Panc1 (cell line): ENCODE results near the gene DPEP1. TPM values are rescaled to one million over a fixed set of nuclear protein-coding genes. Genes with fewer than 3 reads are reported as not detected.

ENCODE experiments used
- ATAC-seq: fragments of 200-7000 bp; cut with Tn5 transposase; 2 replicates; pipeline ENCODE4 v1.9.1; 2020; ENCODE audit warnings: mild to moderate bottlenecking, moderate library complexity
- BruUV-seq: library from RNA; stranded (reverse); fragments of 400-500 nt; replicated peaks from 2 replicates; lab custom pipeline; 2021; lab: Mats Ljungman, UMichigan
- CTCF ChIA-PET: fragments of 300-600 bp; sonication (Branson Sonifier 250); formaldehyde crosslinking; loops from one replicate; lab custom pipeline; 2022; ENCODE audit warnings: antibody characterized with exemption; lab: Charles Lee
- POLR2A ChIA-PET: fragments of 300-600 bp; sonication (Branson Sonifier 250); formaldehyde crosslinking; loops from one replicate; lab custom pipeline; 2022; ENCODE audit warnings: antibody characterized with exemption; lab: Charles Lee
- DNase-seq: peaks from one replicate; pipeline ENCODE4 v3.0.0-alpha.2; 2010; ENCODE audit warnings: low read depth, low spot score
- H3K27ac ChIP-seq: 2 replicates; pipeline ENCODE4 v1.5.1; 2011; ENCODE audit warnings: mild to moderate bottlenecking, low read length, inconsistent platforms
- H3K27me3 ChIP-seq: fragments of 200-500 bp; sonication (Bioruptor generic); 2 replicates; pipeline ENCODE4 v1.6.0; 2014; ENCODE audit warnings: low read length, inconsistent platforms; ENCODE audit not compliant: control insufficient read depth, insufficient read depth
- H3K36me3 ChIP-seq: fragments of 200-500 bp; sonication (Bioruptor generic); 2 replicates; pipeline ENCODE4 v1.5.1; 2014; ENCODE audit warnings: inconsistent platforms, mild to moderate bottlenecking, low read length, moderate library complexity; ENCODE audit not compliant: control insufficient read depth, insufficient read depth
- H3K4me1 ChIP-seq: 2 replicates; pipeline ENCODE4 v1.5.1; 2011; ENCODE audit warnings: inconsistent platforms, mild to moderate bottlenecking, low read length, moderate library complexity; ENCODE audit not compliant: control insufficient read depth, insufficient read depth
- H3K4me3 ChIP-seq, 2 experiments: 2 replicates each; pipeline ENCODE4 v1.5.1; 2011 to 2012; ENCODE audit warnings: low read depth in 2 of 2, low read length in 2 of 2, mild to moderate bottlenecking in 2 of 2, inconsistent platforms in 1 of 2, moderate library complexity in 1 of 2
- H3K9me3 ChIP-seq: fragments of 200-500 bp; sonication (Bioruptor generic); 2 replicates; pipeline ENCODE4 v1.5.1; 2014; ENCODE audit warnings: low read depth, mild to moderate bottlenecking, inconsistent platforms, low read length, moderate library complexity; ENCODE audit not compliant: control insufficient read depth, insufficient read depth
- CTCF ChIP-seq: fragments of 450-650 bp; IDR thresholded peaks from 2 replicates; pipeline ENCODE4 v1.5.1; 2017; ENCODE audit warnings: mild to moderate bottlenecking
- POLR2AphosphoS5 ChIP-seq: IDR thresholded peaks from 2 replicates; pipeline ENCODE4 v1.6.1; 2012; ENCODE audit warnings: mild to moderate bottlenecking, low read depth, low read length, moderate library complexity
- REST ChIP-seq, 2 experiments: IDR thresholded peaks; 2 replicates each; pipeline ENCODE4 v1.6.1; 2011 to 2012; ENCODE audit warnings: low read depth in 2 of 2, control low read depth in 1 of 2, low read length in 1 of 2, mild to moderate bottlenecking in 1 of 2, moderate library complexity in 1 of 2; ENCODE audit not compliant: insufficient read depth in 1 of 2
- SIN3A ChIP-seq: IDR thresholded peaks from 2 replicates; pipeline ENCODE4 v1.6.1; 2012; ENCODE audit warnings: low read depth, mild to moderate bottlenecking, low read length, moderate library complexity, borderline replicate concordance; ENCODE audit not compliant: insufficient read depth
- TCF7L2 ChIP-seq: IDR thresholded peaks from 2 replicates; pipeline ENCODE4 v1.6.1; 2011; ENCODE audit warnings: mild to moderate bottlenecking, low read depth, low read length, inconsistent platforms
- in situ Hi-C: cut with HindIII; loops from 2 replicates; pipeline ENCODE4 v1.10.0; 2016; ENCODE audit warnings: low sequenced_read_pairs, low pct_unique_long_range_greater_than_20kb
- intact Hi-C: fragments of 100-400 bp; cut with micrococcal nuclease; formaldehyde crosslinking; loops from one replicate; pipeline ENCODE4 v1.10.0; 2022; ENCODE audit not compliant: unreplicated experiment
- total RNA-seq: library from RNA; stranded (reverse); gene quantifications from one replicate; pipeline ENCODE4 v1.2.1, GENCODE V29; 2021; ENCODE audit not compliant: unreplicated experiment

DPEP1 gene
- total RNA-seq, 1 experiment from 2014 or later = 0.18 TPM

GRCh38 chr16:89565506-89566372 is 47.7 kb upstream of the DPEP1 start:
- no peaks in the 10 kb centered on the region for H3K27me3 ChIP-seq
- in situ Hi-C loops = no loop called here
- H3K36me3 ChIP-seq = peaks cover 20% of the 10 kb centered on the region; the same call in 1 of the 2 replicates
- peaks cover 26% of the 10 kb centered on the region for H3K4me1 ChIP-seq
- no peak for DNase-seq
- peak; percentile 83 for TF ChIP-seq CTCF
- peak; percentile 48; the same call in 1 of the 2 replicates for TF ChIP-seq POLR2AphosphoS5
- no peak for TF ChIP-seq REST (IDR thresholded peaks at IDR 0.05; ENCODE audit: insufficient read depth in 1 of 2, low read depth in 2 of 2, low read length in 1 of 2)
- TF ChIP-seq TCF7L2 = no peak
- no peak; the same call in 1 of the 2 replicates for TF ChIP-seq SIN3A
- H3K27ac ChIP-seq = peak overlapping the region; percentile 65
- no TSS peak for BruUV-seq
- ChIA-PET POLR2A (interaction anchor here (0.5 to 0.7 kb wide), 2 partner anchors 99 to 458 kb away, joined by 4 read pairs; no protein-coding TSS in a partner anchor), CTCF (interaction anchor here (0.6 kb wide), 1 partner anchor 325 kb away, joined by 3 read pairs; no protein-coding TSS in a partner anchor)
- H3K9me3 ChIP-seq = no peaks in the 10 kb centered on the region
- H3K4me3 ChIP-seq = peak overlapping the region; percentile 26 to 45
- intact Hi-C loops = no loop called here
- ATAC-seq = peak; percentile 52

DNA sequence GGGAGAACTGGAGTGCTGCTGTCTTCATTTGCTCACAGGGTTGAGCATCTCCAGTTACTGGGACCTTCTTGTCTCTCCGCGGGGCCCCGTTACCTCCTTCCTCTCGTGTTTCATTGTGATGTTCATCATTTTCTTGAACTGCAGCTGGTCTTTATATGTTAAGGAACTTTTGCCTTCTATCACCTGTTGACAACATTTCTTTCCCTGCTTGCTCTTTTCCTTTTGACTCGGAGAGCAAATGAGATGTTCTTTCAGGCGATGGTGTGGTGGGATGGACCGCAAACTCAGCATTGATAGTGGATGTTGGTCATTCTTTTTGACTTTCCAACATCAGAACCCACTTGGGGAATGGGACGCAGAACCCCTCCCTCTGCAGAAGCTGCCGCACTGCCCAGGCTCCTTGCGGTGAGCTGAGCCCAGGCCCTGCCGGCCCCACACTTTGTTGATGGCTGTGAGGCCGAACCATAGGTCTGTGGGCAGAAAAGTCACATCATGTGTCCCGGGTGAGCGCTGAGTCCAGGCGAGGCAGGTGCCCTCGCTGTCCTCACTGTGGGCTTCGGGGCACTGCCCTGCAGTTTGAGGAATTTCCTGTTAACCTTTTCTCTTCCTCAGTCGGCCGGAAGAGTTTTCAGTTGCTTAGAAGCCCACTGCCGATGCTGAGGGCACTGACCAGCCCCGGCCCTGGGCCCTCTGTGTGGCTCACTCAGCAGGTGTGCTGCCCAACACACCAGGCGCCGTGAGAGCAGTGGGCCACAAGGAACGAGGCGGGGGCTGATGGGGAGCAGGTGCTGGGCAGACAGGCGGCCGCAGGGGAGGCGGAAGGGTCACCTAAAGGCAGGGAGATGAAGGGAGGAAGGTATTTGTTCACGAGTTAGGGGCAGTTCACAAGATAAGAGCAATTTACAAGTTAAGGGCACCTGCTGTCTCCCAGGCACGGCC is 45.5 kb upstream of the DPEP1 start:
- peaks cover 25% of the 10 kb centered on the region for H3K4me1 ChIP-seq
- in situ Hi-C loops (no loop called here), intact Hi-C loops (no loop called here)
- H3K27me3 ChIP-seq = no peaks in the 10 kb centered on the region
- DNase-seq (no peak), ATAC-seq (no peak)
- no peak overlapping the region for H3K4me3 ChIP-seq
- H3K9me3 ChIP-seq = no peaks in the 10 kb centered on the region
- H3K36me3 ChIP-seq = peaks cover 4% of the 10 kb centered on the region; the same call in 1 of the 2 replicates
- no TSS peak for BruUV-seq
- no peak overlapping the region for H3K27ac ChIP-seq
- TF ChIP-seq CTCF (no peak), TCF7L2 (no peak), POLR2AphosphoS5 (no peak), REST (IDR thresholded peaks at IDR 0.05; ENCODE audit: insufficient read depth in 1 of 2, low read depth in 2 of 2, low read length in 1 of 2) (no peak), SIN3A (no peak)
- CTCF ChIA-PET = no interaction called here
- POLR2A ChIA-PET = no interaction called here
